Heart right ventricle (tissue), 16 donors: ENCODE results near the gene MBOAT2. TPM values are rescaled to one million over a fixed set of nuclear protein-coding genes. Genes with fewer than 3 reads are reported as not detected.

Experiments
- ATAC-seq, 8 donors: fragments of 200-7000 bp; cut with Tn5 transposase; one replicate each; pipeline ENCODE4 v1.9.1; 2020; ENCODE audit warnings: mild to moderate bottlenecking in 8 of 8, moderate library complexity in 8 of 8, moderate number of reproducible peaks in 1 of 8
- DNase-seq, 2 donors: peaks; one replicate each; pipeline ENCODE4 v3.0.0-alpha.2; 2020
- H3K27ac ChIP-seq, 10 donors: fragments of 200-600 bp; sonication (generic) in 2 of 10; one replicate each; pipeline versions ENCODE4 v1.5.0 to v1.8.0; 2020 to 2022; ENCODE audit warnings: mild to moderate bottlenecking in 3 of 10
- H3K27me3 ChIP-seq, 7 donors: fragments of 200-600 bp; one replicate each; pipeline ENCODE4 v1.8.0; 2021 to 2022; ENCODE audit warnings: mild to moderate bottlenecking in 2 of 7
- H3K36me3 ChIP-seq, 9 donors: fragments of 200-600 bp; sonication (generic) in 1 of 9; one replicate each; pipeline versions ENCODE4 v1.5.0 to v1.8.0; 2020 to 2022; ENCODE audit warnings: mild to moderate bottlenecking in 2 of 9
- H3K4me1 ChIP-seq, 9 donors: fragments of 200-600 bp; sonication (generic) in 1 of 9; one replicate each; pipeline versions ENCODE4 v1.5.0 to v1.8.0; 2020 to 2022; ENCODE audit warnings: mild to moderate bottlenecking in 4 of 9
- H3K4me3 ChIP-seq, 10 donors: fragments of 200-600 bp; sonication (generic) in 2 of 10; one replicate each; pipeline versions ENCODE4 v1.5.0 to v1.8.0; 2020 to 2022; ENCODE audit warnings: mild to moderate bottlenecking in 7 of 10, moderate library complexity in 2 of 10
- H3K9me3 ChIP-seq, 11 donors: fragments of 200-600 bp in 10 of 11; sonication (generic) in 2 of 11; one replicate each; pipeline versions ENCODE4 v1.5.0 to v1.8.0; 2013 to 2022; ENCODE audit warnings: mild to moderate bottlenecking in 2 of 11, control low read depth in 1 of 11, moderate library complexity in 1 of 11
- CTCF ChIP-seq, 9 donors: fragments of 200-600 bp; sonication (generic) in 2 of 9; IDR thresholded peaks; one replicate each; pipeline versions ENCODE4 v1.5.0 to v1.8.0; 2021 to 2022; ENCODE audit warnings: antibody characterized with exemption in 9 of 9, mild to moderate bottlenecking in 5 of 9, moderate library complexity in 1 of 9
- WGBS, 2 donors: extraction: QIAGEN DNeasy Blood & Tissue Kit; methylation state at CpG; one replicate each; pipeline ENCODE4 v1.1.7; 2013; ENCODE audit warnings: inconsistent platforms in 1 of 2; 5-methylcytosine and 5-hydroxymethylcytosine counted together
- intact Hi-C, 10 donors: fragments of 100-400 bp; cut with DNase I; formaldehyde crosslinking; loops; one replicate each; pipeline versions ENCODE4 v1.11.1 to v1.14.2; 2022
- polyA plus RNA-seq, 2 donors: library from polyadenylated mRNA; stranded (reverse); fragments of 200-250 nt; gene quantifications; one replicate each; pipeline ENCODE4 v1.2.3, GENCODE V29; 2013
- total RNA-seq, 10 donors: library from RNA; stranded (reverse); fragmentation: NEBNext Ultra II Directional in 3 of 10; extraction: Animal tissue kit (Norgen Biotek cat#: 25700) in 3 of 10; gene quantifications; one replicate each; pipeline versions ENCODE4 v1.2.1 to v1.2.4, GENCODE V29; 2021 to 2023
- donor health status: Arrhythmogenic right ventricular cardiomyopathy.
- donor health status: ischemic (EF 13 %, LVEDD 7.1; RV severe dilation, severe dysfunction).
- donor health status: healthy with polysubstance abuse.
- donor health status: DM: no; HTN: yes; CAD: no.
- donor health status: DM: no; HTN: no; CAD: no.
- donor health status: ischemic (EF 25% LVEDD 6.9; RV normal size, moderate dysfunction).
- donor health status: ischemic (EF 25% LVEDD 5.7; RV mildly dilated, moderate dysfunction).
- donor health status: healthy.
- donor health status: DM: yes; HTN: yes; CAD: no.
- donor health status: Ischemic cardiomyopathy.
- donor health status: ischemic (EF 35%, LVEDD 5.7; RV mildly dilated, moderate dysfunction).
- donor health status: nonischemic (EF 11% LVEDD 7.7; RV severe dilation, severe dysfunction).
- donor health status: DM: yes; HTN: yes; CAD: no.
- donor health status: PGD.
- donor health status: ischemic (EF 29% LVEDD 5.4; RV normal size, mild dysfunction).
- donor health status: nonischemic (EF 23%, LVEDD 6.1; RV moderate dilation, normal function).

MBOAT2 gene
- total and polyA plus RNA-seq, 12 donors: 6.3 to 35.3 (median 18.4) TPM

GRCh38 chr2:9032536-9033255 lies 29.2 kb upstream of the MBOAT2 start:
- ATAC-seq: no peak
- no peak overlapping the region for H3K4me3 ChIP-seq
- H3K9me3 ChIP-seq: peaks cover 0 to 6% (median 0%) of the 10 kb centered on the region in 11 donors
- intact Hi-C loops: no loop called here
- no peak overlapping the region for H3K27ac ChIP-seq
- peaks cover 0 to 6% (median 0%) of the 10 kb centered on the region in 7 donors for H3K27me3 ChIP-seq
- WGBS, 2 donors: 72 to 77% methylated on average over 3 of the region's 3 CpGs
- H3K36me3 ChIP-seq: no peaks in the 10 kb centered on the region
- H3K4me1 ChIP-seq: peaks cover 0 to 12% (median 3%) of the 10 kb centered on the region in 9 donors
- no peak for TF ChIP-seq CTCF (IDR thresholded peaks at IDR 0.05)
- DNase-seq: no peak

GRCh38 chr2:9032121-9032520 lies 28.6 kb upstream of the MBOAT2 start:
- intact Hi-C loops: no loop called here
- ATAC-seq: no peak
- 57 to 61% methylated on average over 6 of the region's 6 CpGs for WGBS, 2 donors

GRCh38 chr2:9031246-9031645 lies 27.8 kb upstream of the MBOAT2 start:
- Histone ChIP-seq H3K27ac (no peak overlapping the region), H3K36me3 (no peaks in the 10 kb centered on the region), H3K4me3 (no peak overlapping the region), H3K4me1 (peaks cover 0 to 12% (median 3%) of the 10 kb centered on the region in 9 donors), H3K9me3 (no peaks in the 10 kb centered on the region), H3K27me3 (peaks cover 0 to 6% (median 2%) of the 10 kb centered on the region in 7 donors)
- TF ChIP-seq CTCF (IDR thresholded peaks at IDR 0.05): no peak
- DNase-seq (no peak), ATAC-seq (no peak)
- intact Hi-C loops: no loop called here

More at GRCh38 chr2:9032121-9032520, 28.6 kb upstream of the MBOAT2 start:
- Histone ChIP-seq H3K27ac (no peak overlapping the region), H3K27me3 (peaks cover 0 to 6% (median 0%) of the 10 kb centered on the region in 7 donors), H3K4me1 (peaks cover 0 to 12% (median 3%) of the 10 kb centered on the region in 9 donors), H3K4me3 (no peak overlapping the region), H3K36me3 (no peaks in the 10 kb centered on the region), H3K9me3 (peaks cover 0 to under 1% (median 0%) of the 10 kb centered on the region in 11 donors)
- TF ChIP-seq CTCF (IDR thresholded peaks at IDR 0.05): no peak
- no peak for DNase-seq

DNA sequence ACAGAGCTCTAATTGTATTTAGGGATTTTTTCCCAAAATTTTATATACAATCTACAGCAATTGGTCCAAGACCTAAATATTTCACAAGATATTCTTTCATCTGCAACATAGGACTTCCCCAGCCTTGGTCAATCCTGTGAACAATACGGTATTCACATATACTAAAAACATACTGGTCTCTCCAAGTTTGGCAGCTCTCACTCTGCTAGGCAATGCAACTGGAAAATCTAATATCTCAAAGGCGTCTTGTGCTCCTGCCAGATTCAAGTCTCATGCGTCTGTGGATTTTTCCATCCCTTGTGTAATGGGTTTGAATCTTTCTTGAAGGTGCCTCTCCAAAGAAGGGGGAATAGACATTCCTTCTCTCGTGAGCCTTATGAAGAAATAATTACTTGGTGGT lies 27.4 kb upstream of the MBOAT2 start:
- H3K4me1 ChIP-seq: peaks cover 0 to 12% (median 3%) of the 10 kb centered on the region in 9 donors
- H3K9me3 ChIP-seq: no peaks in the 10 kb centered on the region
- no peak overlapping the region for H3K27ac ChIP-seq
- H3K4me3 ChIP-seq: no peak overlapping the region
- peaks cover 0 to 6% (median 3%) of the 10 kb centered on the region in 7 donors for H3K27me3 ChIP-seq
- no peak for TF ChIP-seq CTCF (IDR thresholded peaks at IDR 0.05)
- H3K36me3 ChIP-seq: no peaks in the 10 kb centered on the region
- ATAC-seq (no peak), DNase-seq (no peak)
- 29 to 55% methylated on average over 4 of the region's 4 CpGs for WGBS, 2 donors
- intact Hi-C loops: no loop called here
